GM23338 (cell line): ENCODE measurements around the gene CYP2W1. TPM values are rescaled to one million over a fixed set of nuclear protein-coding genes. Genes with fewer than 3 reads are reported as not detected.

ENCODE experiments used
- ATAC-seq: fragments of 200-7000 bp; cut with Tn5 transposase; 3 replicates; pipeline ENCODE4 v1.9.1; 2020
- DNase-seq: peaks from one replicate; pipeline ENCODE4 v3.0.0-alpha.2; 2015; ENCODE audit warnings: low spot score
- H2AFZ ChIP-seq: fragments of 200-600 bp; sonication (generic); 2 replicates; pipeline ENCODE4 v1.8.0; 2016; ENCODE audit warnings: antibody characterized with exemption, mild to moderate bottlenecking, moderate library complexity
- H3F3A ChIP-seq: fragments of 200-600 bp; sonication (generic); replicated peaks from 2 replicates; pipeline ENCODE4 v1.8.0; 2017; ENCODE audit warnings: antibody characterized with exemption, mixed run types, low read depth
- H3K27ac ChIP-seq: fragments of 200-600 bp; sonication (generic); 2 replicates; pipeline ENCODE4 v1.6.1; 2016; ENCODE audit warnings: low read depth
- H3K27me3 ChIP-seq: fragments of 200-600 bp; sonication (generic); 2 replicates; pipeline ENCODE4 v1.8.0; 2016; ENCODE audit warnings: mild to moderate bottlenecking, mixed run types, moderate library complexity; ENCODE audit not compliant: insufficient read depth
- H3K36me3 ChIP-seq: fragments of 200-600 bp; sonication (generic); 2 replicates; pipeline ENCODE4 v1.8.0; 2016; ENCODE audit warnings: mild to moderate bottlenecking; ENCODE audit not compliant: insufficient read depth
- H3K4me1 ChIP-seq: fragments of 200-600 bp; sonication (generic); 2 replicates; pipeline ENCODE4 v1.8.0; 2016; ENCODE audit warnings: mild to moderate bottlenecking, moderate library complexity; ENCODE audit not compliant: insufficient read depth
- H3K4me2 ChIP-seq: fragments of 200-600 bp; sonication (generic); 2 replicates; pipeline ENCODE4 v1.7.1; 2017; ENCODE audit warnings: mixed run types
- H3K4me3 ChIP-seq: fragments of 200-600 bp; sonication (generic); 2 replicates; pipeline ENCODE4 v1.6.1; 2016; ENCODE audit warnings: mixed run types
- H3K79me2 ChIP-seq: fragments of 200-600 bp; sonication (generic); replicated peaks from 2 replicates; pipeline ENCODE4 v1.8.0; 2017; ENCODE audit warnings: mild to moderate bottlenecking; ENCODE audit not compliant: insufficient read depth
- H3K9me2 ChIP-seq: fragments of 200-600 bp; sonication (generic); 2 replicates; pipeline ENCODE4 v1.8.0; 2017; ENCODE audit not compliant: insufficient read depth
- H4K20me1 ChIP-seq: fragments of 200-600 bp; sonication (generic); replicated peaks from 2 replicates; pipeline ENCODE4 v1.8.0; 2017; ENCODE audit warnings: mild to moderate bottlenecking; ENCODE audit not compliant: insufficient read depth
- H3K27ac Mint-ChIP-seq: 2 replicates; pipeline ENCODE4 v1.8.0; 2020; ENCODE audit warnings: inconsistent platforms, mild to moderate bottlenecking, moderate library complexity, mixed read lengths
- H3K27me3 Mint-ChIP-seq: 3 replicates; pipeline ENCODE4 v1.8.0; 2022; ENCODE audit warnings: low read depth, mild to moderate bottlenecking, moderate library complexity, mixed read lengths, inconsistent platforms; ENCODE audit not compliant: insufficient read depth, poor library complexity
- H3K36me3 Mint-ChIP-seq: 3 replicates; pipeline ENCODE4 v1.8.0; 2021; ENCODE audit warnings: low read depth, mild to moderate bottlenecking, inconsistent platforms, moderate library complexity, mixed read lengths
- H3K4me1 Mint-ChIP-seq: 3 replicates; pipeline ENCODE4 v1.8.0; 2020; ENCODE audit warnings: mild to moderate bottlenecking, inconsistent platforms, mixed read lengths
- H3K4me3 Mint-ChIP-seq: 3 replicates; pipeline ENCODE4 v1.8.0; 2021; ENCODE audit warnings: moderate library complexity, mild to moderate bottlenecking, inconsistent platforms, mixed read lengths
- H3K9me3 Mint-ChIP-seq: 3 replicates; pipeline ENCODE4 v1.8.0; 2020; ENCODE audit warnings: moderate library complexity, mild to moderate bottlenecking, inconsistent platforms, mixed read lengths
- ETS1 ChIP-seq: IDR thresholded peaks from 2 replicates; pipeline ENCODE4 v1.6.1; 2016; ENCODE audit warnings: antibody characterized with exemption
- EZH2 ChIP-seq: fragments of 200-600 bp; sonication (generic); IDR thresholded peaks from one replicate; pipeline ENCODE4 v1.8.0; 2017; ENCODE audit warnings: antibody characterized with exemption, mild to moderate bottlenecking, low read depth; ENCODE audit not compliant: unreplicated experiment
- EZH2phosphoT487 ChIP-seq: fragments of 200-600 bp; sonication (generic); IDR thresholded peaks from one replicate; pipeline ENCODE4 v1.8.1; 2018; ENCODE audit warnings: antibody characterized with exemption; ENCODE audit not compliant: unreplicated experiment
- JUNB ChIP-seq: IDR thresholded peaks from one replicate; pipeline ENCODE4 v1.6.1; 2016; ENCODE audit warnings: antibody characterized with exemption; ENCODE audit not compliant: unreplicated experiment
- NANOG ChIP-seq: IDR thresholded peaks from 2 replicates; pipeline ENCODE4 v1.6.1; 2016; ENCODE audit warnings: antibody characterized with exemption, borderline replicate concordance
- POLR2AphosphoS5 ChIP-seq: IDR thresholded peaks from 2 replicates; pipeline ENCODE4 v1.6.1; 2016; ENCODE audit warnings: antibody characterized with exemption, low read depth
- REST ChIP-seq: IDR thresholded peaks from one replicate; pipeline ENCODE4 v1.6.1; 2018; ENCODE audit warnings: antibody characterized with exemption; ENCODE audit not compliant: unreplicated experiment
- STAT1 ChIP-seq: IDR thresholded peaks from one replicate; pipeline ENCODE4 v1.6.1; 2016; ENCODE audit warnings: antibody characterized with exemption; ENCODE audit not compliant: unreplicated experiment
- ZNF114 ChIP-seq: fragments of 250-450 bp; sonication (Bioruptor Pico); IDR thresholded peaks from 2 replicates; pipeline ENCODE4 v1.5.0; 2020; ENCODE audit warnings: mild to moderate bottlenecking, moderate library complexity
- ZNF331 ChIP-seq: fragments of 250-450 bp; sonication (Bioruptor Pico); IDR thresholded peaks from 2 replicates; pipeline ENCODE4 v1.5.0; 2020; ENCODE audit warnings: low read depth, mild to moderate bottlenecking, moderate library complexity
- ZNF462 ChIP-seq: fragments of 250-450 bp; sonication (Bioruptor Pico); IDR thresholded peaks from 2 replicates; pipeline ENCODE4 v1.5.0; 2020; ENCODE audit warnings: mild to moderate bottlenecking, moderate library complexity
- polyA plus RNA-seq: library from polyadenylated mRNA; unstranded; fragments of >200 nt; fragmentation: Nextera tagmentation; extraction: Ambion mirVana; gene quantifications from 2 replicates; pipeline ENCODE4 v1.2.1, GENCODE V29; 2016
- total RNA-seq: library from RNA; depleted of rRNA; stranded (reverse); fragments of >200 nt; shearing (Covaris generic); gene quantifications from 2 replicates; pipeline ENCODE4 v1.2.3, GENCODE V29; 2014

Gene CYP2W1
- total and polyA plus RNA-seq, 2 experiments from 2014 or later: not detected

GRCh38 chr7:986766-987751 lies 4.1 kb downstream of the CYP2W1 start:
- ATAC-seq: no peak
- H3K36me3 ChIP-seq: no peaks in the 10 kb centered on the region
- H4K20me1 ChIP-seq: no peaks in the 10 kb centered on the region
- H3K27ac ChIP-seq: no peak overlapping the region
- no peak overlapping the region for H3K4me3 ChIP-seq
- no peaks in the 10 kb centered on the region for H3K9me2 ChIP-seq
- no peaks in the 10 kb centered on the region for H3K9me3 Mint-ChIP-seq
- no peaks in the 10 kb centered on the region for H3K27me3 ChIP-seq
- no peak for TF ChIP-seq ETS1
- TF ChIP-seq STAT1: no peak
- no peak for TF ChIP-seq EZH2
- no peak for TF ChIP-seq REST
- no peak for TF ChIP-seq ZNF114 (CRISPR knock-in tag)
- TF ChIP-seq POLR2AphosphoS5: no peak
- no peak for TF ChIP-seq EZH2phosphoT487
- TF ChIP-seq ZNF462 (CRISPR knock-in tag): no peak
- TF ChIP-seq NANOG: no peak
- TF ChIP-seq ZNF331 (CRISPR knock-in tag): no peak
- no peak for TF ChIP-seq JUNB
- H3K4me3 Mint-ChIP-seq: no peak overlapping the region
- H3K79me2 ChIP-seq: no peaks in the 10 kb centered on the region
- H3K4me1 Mint-ChIP-seq: no peaks in the 10 kb centered on the region
- H3K27me3 Mint-ChIP-seq: peaks cover 9% of the 10 kb centered on the region
- no peak overlapping the region for H3K4me2 ChIP-seq
- H3K4me1 ChIP-seq: no peaks in the 10 kb centered on the region
- H3F3A ChIP-seq: no peaks in the 10 kb centered on the region
- H3K36me3 Mint-ChIP-seq: no peaks in the 10 kb centered on the region
- no peak overlapping the region for H2AFZ ChIP-seq
- H3K27ac Mint-ChIP-seq: no peak overlapping the region
- no peak for DNase-seq
